ENCODE measurements around the gene SORL1. TPM values are rescaled to one million over a fixed set of nuclear protein-coding genes. Genes with fewer than 3 reads are reported as not detected.

Gene SORL1
- total and polyA plus RNA-seq, 2 of the 8 experiments (the other 6 are each of a cell fraction or from before 2014, with no cell fraction given) = 38.1 to 65.5 TPM

- TF ChIP-seq EZH2 (IDR thresholded peaks at IDR 0.05; ENCODE audit: low read depth, low read length, severe bottlenecking) = no peak
- no peak for TF ChIP-seq JUND (IDR thresholded peaks at IDR 0.05; ENCODE audit: low read length)
- no peak for TF ChIP-seq GABPA (IDR thresholded peaks at IDR 0.05; ENCODE audit: borderline replicate concordance, insufficient read depth, low read length)
- no peak for TF ChIP-seq SRF (IDR thresholded peaks at IDR 0.05; ENCODE audit: low read depth, low read length)
- TF ChIP-seq RBBP5 (IDR thresholded peaks at IDR 0.05; ENCODE audit: borderline replicate concordance, low read depth, low read length) = no peak
Measured at GRCh38 chr11:121583825-121584224, 131.7 kb downstream of the SORL1 start (continued).

Data from H1 (cell line).